WTC11 (cell line): Measurements from ENCODE around the gene TCF7L2.

ENCODE experiments used
- ATF6 ChIP-seq: sonication (generic); formaldehyde crosslinking; IDR thresholded peaks from 2 replicates; pipeline ENCODE4 v1.8.1; 2023; ENCODE audit warnings: mild to moderate bottlenecking, missing genetic modification reagents
- ETV6 ChIP-seq: sonication (generic); formaldehyde crosslinking; IDR thresholded peaks from 2 replicates; pipeline ENCODE4 v1.8.1; 2022; ENCODE audit warnings: mild to moderate bottlenecking, missing genetic modification reagents
- FOXJ3 ChIP-seq: sonication (generic); formaldehyde crosslinking; IDR thresholded peaks from 2 replicates; pipeline ENCODE4 v1.9.0; 2021; ENCODE audit warnings: missing genetic modification reagents, mild to moderate bottlenecking, borderline replicate concordance
- IRF2 ChIP-seq: sonication (generic); formaldehyde crosslinking; IDR thresholded peaks from 2 replicates; pipeline ENCODE4 v1.8.0; 2022; ENCODE audit warnings: low read depth, missing genetic modification reagents, borderline replicate concordance
- JUN ChIP-seq: sonication (generic); formaldehyde crosslinking; IDR thresholded peaks from 2 replicates; pipeline ENCODE4 v1.8.0; 2023; ENCODE audit warnings: mild to moderate bottlenecking, missing genetic modification reagents
- NFATC4 ChIP-seq: fragments of 250-450 bp; sonication (Bioruptor Pico); IDR thresholded peaks from 2 replicates; pipeline ENCODE4 v1.9.0; 2021; ENCODE audit warnings: mild to moderate bottlenecking
- STAT6 ChIP-seq: sonication (generic); formaldehyde crosslinking; conservative IDR thresholded peaks from 2 replicates; pipeline ENCODE4 v1.8.1; 2023; ENCODE audit warnings: mild to moderate bottlenecking, low read depth, missing genetic modification reagents, moderate library complexity
- USF1 ChIP-seq: sonication (generic); formaldehyde crosslinking; IDR thresholded peaks from 2 replicates; pipeline ENCODE4 v1.8.0; 2022; ENCODE audit warnings: mild to moderate bottlenecking, missing genetic modification reagents
- TF ChIP-seq, protein P1 (sequence below): fragments of 200-600 bp; IDR thresholded peaks from 2 replicates; pipeline ENCODE4 v1.8.0; 2022; ENCODE audit warnings: antibody characterized with exemption
- TF ChIP-seq, protein P2 (sequence below): sonication (generic); formaldehyde crosslinking; IDR thresholded peaks from 2 replicates; pipeline ENCODE4 v1.8.0; 2022; ENCODE audit warnings: mild to moderate bottlenecking, missing genetic modification reagents
- TF ChIP-seq, protein P3 (sequence below): sonication (generic); formaldehyde crosslinking; IDR thresholded peaks from 2 replicates; pipeline ENCODE4 v1.8.1; 2023; ENCODE audit warnings: mild to moderate bottlenecking, missing genetic modification reagents, moderate library complexity

DNA sequence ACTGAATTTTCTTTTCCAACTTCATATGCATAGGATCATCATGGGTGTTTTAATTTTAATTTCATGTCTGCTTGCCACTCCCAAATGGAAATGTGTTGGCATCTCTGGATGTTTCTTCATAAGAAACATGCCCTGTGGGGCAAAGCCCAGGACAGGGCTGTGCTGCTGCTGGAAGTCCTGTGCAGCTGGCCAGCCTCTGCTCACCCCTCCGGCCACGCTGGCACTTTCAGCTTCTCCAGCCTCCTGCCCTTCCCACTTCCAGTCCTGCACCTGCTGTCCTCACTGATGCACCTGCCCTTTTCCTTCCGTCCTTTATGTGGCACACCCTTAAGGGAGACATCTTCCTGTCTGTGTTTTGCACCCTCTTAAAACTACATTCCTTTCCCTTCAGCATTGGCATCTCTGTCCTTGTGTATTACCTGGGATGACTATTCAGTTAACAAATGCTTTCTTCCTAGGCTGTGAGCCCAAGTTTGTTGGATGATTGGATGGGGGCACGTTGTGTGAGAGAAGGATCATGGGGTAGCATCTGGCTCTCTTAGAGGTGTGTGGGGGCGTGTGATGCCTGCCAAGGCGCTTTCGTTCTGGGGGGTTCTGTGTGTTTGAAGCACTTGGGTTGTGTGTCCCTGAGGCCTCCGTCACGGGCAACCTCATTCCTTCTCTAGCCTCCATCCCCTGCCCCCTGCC is 56.8 kb downstream of the TCF7L2 start:
- TF ChIP-seq, protein P1, sequence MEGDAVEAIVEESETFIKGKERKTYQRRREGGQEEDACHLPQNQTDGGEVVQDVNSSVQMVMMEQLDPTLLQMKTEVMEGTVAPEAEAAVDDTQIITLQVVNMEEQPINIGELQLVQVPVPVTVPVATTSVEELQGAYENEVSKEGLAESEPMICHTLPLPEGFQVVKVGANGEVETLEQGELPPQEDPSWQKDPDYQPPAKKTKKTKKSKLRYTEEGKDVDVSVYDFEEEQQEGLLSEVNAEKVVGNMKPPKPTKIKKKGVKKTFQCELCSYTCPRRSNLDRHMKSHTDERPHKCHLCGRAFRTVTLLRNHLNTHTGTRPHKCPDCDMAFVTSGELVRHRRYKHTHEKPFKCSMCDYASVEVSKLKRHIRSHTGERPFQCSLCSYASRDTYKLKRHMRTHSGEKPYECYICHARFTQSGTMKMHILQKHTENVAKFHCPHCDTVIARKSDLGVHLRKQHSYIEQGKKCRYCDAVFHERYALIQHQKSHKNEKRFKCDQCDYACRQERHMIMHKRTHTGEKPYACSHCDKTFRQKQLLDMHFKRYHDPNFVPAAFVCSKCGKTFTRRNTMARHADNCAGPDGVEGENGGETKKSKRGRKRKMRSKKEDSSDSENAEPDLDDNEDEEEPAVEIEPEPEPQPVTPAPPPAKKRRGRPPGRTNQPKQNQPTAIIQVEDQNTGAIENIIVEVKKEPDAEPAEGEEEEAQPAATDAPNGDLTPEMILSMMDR: no peak
- TF ChIP-seq ATF6 (CRISPR knock-in tag): no peak
- no peak for TF ChIP-seq NFATC4 (CRISPR knock-in tag)
- TF ChIP-seq, protein P2, sequence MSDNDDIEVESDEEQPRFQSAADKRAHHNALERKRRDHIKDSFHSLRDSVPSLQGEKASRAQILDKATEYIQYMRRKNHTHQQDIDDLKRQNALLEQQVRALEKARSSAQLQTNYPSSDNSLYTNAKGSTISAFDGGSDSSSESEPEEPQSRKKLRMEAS (CRISPR knock-in tag): no peak
- TF ChIP-seq USF1 (CRISPR knock-in tag): no peak
- TF ChIP-seq FOXJ3 (CRISPR knock-in tag): no peak
- TF ChIP-seq, protein P3, sequence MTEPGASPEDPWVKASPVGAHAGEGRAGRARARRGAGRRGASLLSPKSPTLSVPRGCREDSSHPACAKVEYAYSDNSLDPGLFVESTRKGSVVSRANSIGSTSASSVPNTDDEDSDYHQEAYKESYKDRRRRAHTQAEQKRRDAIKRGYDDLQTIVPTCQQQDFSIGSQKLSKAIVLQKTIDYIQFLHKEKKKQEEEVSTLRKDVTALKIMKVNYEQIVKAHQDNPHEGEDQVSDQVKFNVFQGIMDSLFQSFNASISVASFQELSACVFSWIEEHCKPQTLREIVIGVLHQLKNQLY: no peak
- TF ChIP-seq IRF2 (CRISPR knock-in tag): no peak
- no peak for TF ChIP-seq STAT6 (CRISPR knock-in tag)
- no peak for TF ChIP-seq JUN
- no peak for TF ChIP-seq ETV6 (CRISPR knock-in tag)
